Neuronal stem cell (in vitro differentiated cells): ENCODE measurements around the gene SND1.

Source experiments
- DNase-seq: peaks from one replicate; pipeline ENCODE4 v3.0.0-alpha.2; 2013; ENCODE audit warnings: low spot score
- H2AFZ ChIP-seq: one replicate; pipeline ENCODE4 v1.6.1; 2013; ENCODE audit warnings: mild to moderate bottlenecking, low read length, inconsistent platforms
- H2AK5ac ChIP-seq: 2 replicates; pipeline ENCODE4 v1.6.1; 2013; ENCODE audit warnings: low read depth, mild to moderate bottlenecking, inconsistent platforms, low read length, moderate library complexity, mixed read lengths
- H2BK120ac ChIP-seq: 2 replicates; pipeline ENCODE4 v1.6.1; 2013; ENCODE audit warnings: low read depth, mild to moderate bottlenecking, inconsistent platforms, low read length, moderate library complexity, mixed read lengths
- H2BK12ac ChIP-seq: one replicate; pipeline ENCODE4 v1.6.1; 2013; ENCODE audit warnings: low read length, inconsistent platforms
- H2BK15ac ChIP-seq: 2 replicates; pipeline ENCODE4 v1.6.1; 2013; ENCODE audit warnings: mild to moderate bottlenecking, low read length, inconsistent platforms, mixed read lengths
- H2BK5ac ChIP-seq: one replicate; pipeline ENCODE4 v1.6.1; 2013; ENCODE audit warnings: inconsistent platforms, mild to moderate bottlenecking, low read length, moderate library complexity
- H3K14ac ChIP-seq: one replicate; pipeline ENCODE4 v1.6.1; 2013; ENCODE audit warnings: low read length, inconsistent platforms
- H3K18ac ChIP-seq: 2 replicates; pipeline ENCODE4 v1.6.1; 2013; ENCODE audit warnings: low read length, inconsistent platforms
- H3K23ac ChIP-seq: 2 replicates; pipeline ENCODE4 v1.6.1; 2013; ENCODE audit warnings: low read depth, mild to moderate bottlenecking, mixed read lengths, low read length, inconsistent platforms; ENCODE audit not compliant: poor library complexity
- H3K27ac ChIP-seq: replicated peaks from 3 replicates; pipeline ENCODE4 v1.5.1; 2013; ENCODE audit warnings: low read length, inconsistent platforms
- H3K27me3 ChIP-seq, 3 experiments: 2 replicates each; pipeline ENCODE4 v1.6.1; 2013; ENCODE audit warnings: low read length in 3 of 3, mild to moderate bottlenecking in 2 of 3, inconsistent platforms in 1 of 3, low read depth in 1 of 3, mixed read lengths in 1 of 3, moderate library complexity in 1 of 3; ENCODE audit not compliant: control insufficient read depth in 3 of 3, insufficient read depth in 3 of 3
- H3K36me3 ChIP-seq, 2 donors: replicated peaks in 1 of 2; 2 replicates each; pipeline ENCODE4 v1.6.1; 2013; ENCODE audit warnings: low read length in 2 of 2; ENCODE audit not compliant: control insufficient read depth in 2 of 2, insufficient read depth in 2 of 2
- H3K4ac ChIP-seq: 2 replicates; pipeline ENCODE4 v1.6.1; 2013; ENCODE audit warnings: inconsistent platforms, mild to moderate bottlenecking, low read length, moderate library complexity
- H3K4me1 ChIP-seq, 2 donors: 1 replicate in 1 of 2; 2 replicates in 1 of 2; pipeline ENCODE4 v1.6.1; 2013; ENCODE audit warnings: low read length in 2 of 2, low read depth in 1 of 2; ENCODE audit not compliant: control insufficient read depth in 2 of 2, insufficient read depth in 1 of 2
- H3K4me2 ChIP-seq: one replicate; pipeline ENCODE4 v1.6.1; 2013; ENCODE audit warnings: mild to moderate bottlenecking, low read length, inconsistent platforms; ENCODE audit not compliant: insufficient read depth, poor library complexity, severe bottlenecking
- H3K4me3 ChIP-seq, 2 donors: 2 replicates each; pipeline ENCODE4 v1.5.1; 2013; ENCODE audit warnings: low read length in 2 of 2, mild to moderate bottlenecking in 2 of 2, inconsistent platforms in 1 of 2, moderate library complexity in 1 of 2
- H3K79me1 ChIP-seq: one replicate; pipeline ENCODE4 v1.6.1; 2013; ENCODE audit warnings: low read depth, mild to moderate bottlenecking, inconsistent platforms, low read length, moderate library complexity
- H3K9ac ChIP-seq: one replicate; pipeline ENCODE4 v1.6.1; 2013; ENCODE audit warnings: mild to moderate bottlenecking, low read depth, low read length, inconsistent platforms; ENCODE audit not compliant: poor library complexity
- H3K9me3 ChIP-seq, 2 donors: replicated peaks in 1 of 2; 2 replicates each; pipeline versions ENCODE3 to v1.6.1; 2013; ENCODE audit warnings: low read length in 2 of 2, mild to moderate bottlenecking in 2 of 2, inconsistent platforms in 1 of 2, low read depth in 1 of 2, mixed read lengths in 1 of 2, moderate library complexity in 1 of 2; ENCODE audit not compliant: control insufficient read depth in 2 of 2, insufficient read depth in 1 of 2
- H4K8ac ChIP-seq: one replicate; pipeline ENCODE4 v1.6.1; 2013; ENCODE audit warnings: low read depth, mild to moderate bottlenecking, inconsistent platforms, low read length, moderate library complexity
- H4K91ac ChIP-seq: one replicate; pipeline ENCODE4 v1.6.1; 2013; ENCODE audit warnings: low read length, low read depth, mild to moderate bottlenecking, inconsistent platforms; ENCODE audit not compliant: poor library complexity
- WGBS, 2 donors: extraction: QIAGEN DNeasy Blood & Tissue Kit; methylation state at CpG; one replicate each; pipeline ENCODE4 v1.1.7; 2013; ENCODE audit warnings: missing lambda C conversion rate in 2 of 2, mixed read lengths in 1 of 2; ENCODE audit not compliant: insufficient read length in 2 of 2, insufficient replicate concordance in 1 of 2; ENCODE audit errors: extremely low coverage in 2 of 2; 5-methylcytosine and 5-hydroxymethylcytosine counted together

Gene SND1

DNA sequence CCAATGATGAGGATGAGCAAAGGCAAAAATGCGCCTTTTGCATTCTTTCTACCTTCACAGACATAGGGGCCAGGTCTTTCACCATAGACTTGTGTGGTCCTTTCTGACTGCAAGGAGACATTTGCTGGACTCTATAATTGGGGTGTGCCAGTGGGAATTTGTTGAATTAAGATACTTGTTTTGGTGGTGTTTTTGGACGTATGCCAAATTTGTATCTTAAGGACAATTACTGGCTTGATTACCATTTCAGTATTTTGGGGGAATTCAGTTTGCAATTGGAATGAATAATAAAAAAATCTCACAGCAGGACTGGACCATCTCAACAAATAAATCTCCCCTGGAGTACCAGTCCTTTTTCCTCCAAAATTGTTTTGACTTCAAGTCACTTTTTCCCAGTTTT is 47.9 kb downstream of the SND1 start:
- Histone ChIP-seq H4K8ac (no peak overlapping the region), H3K4me3 (no peak overlapping the region), H2BK120ac (no peak overlapping the region), H4K91ac (no peak overlapping the region), H3K14ac (no peak overlapping the region), H2BK12ac (no peak overlapping the region), H3K27ac (no peak overlapping the region), H3K18ac (no peak overlapping the region), H3K9ac (no peak overlapping the region), H2AFZ (no peak overlapping the region), H3K4me1 (no peaks in the 10 kb centered on the region), H3K23ac (no peak overlapping the region), H3K79me1 (no peaks in the 10 kb centered on the region), H3K9me3 (no peaks in the 10 kb centered on the region), H3K27me3 (no peaks in the 10 kb centered on the region), H3K36me3 (peaks cover 21 to 100% of the 10 kb centered on the region in 2 donors), H2BK15ac (no peak overlapping the region), H2AK5ac (no peak overlapping the region), H2BK5ac (no peak overlapping the region), H3K4me2 (no peak overlapping the region), H3K4ac (no peak overlapping the region)
- no peak for DNase-seq
- no CpG with 5 or more reads among the region's 2 CpGs for WGBS, 2 donors

DNA sequence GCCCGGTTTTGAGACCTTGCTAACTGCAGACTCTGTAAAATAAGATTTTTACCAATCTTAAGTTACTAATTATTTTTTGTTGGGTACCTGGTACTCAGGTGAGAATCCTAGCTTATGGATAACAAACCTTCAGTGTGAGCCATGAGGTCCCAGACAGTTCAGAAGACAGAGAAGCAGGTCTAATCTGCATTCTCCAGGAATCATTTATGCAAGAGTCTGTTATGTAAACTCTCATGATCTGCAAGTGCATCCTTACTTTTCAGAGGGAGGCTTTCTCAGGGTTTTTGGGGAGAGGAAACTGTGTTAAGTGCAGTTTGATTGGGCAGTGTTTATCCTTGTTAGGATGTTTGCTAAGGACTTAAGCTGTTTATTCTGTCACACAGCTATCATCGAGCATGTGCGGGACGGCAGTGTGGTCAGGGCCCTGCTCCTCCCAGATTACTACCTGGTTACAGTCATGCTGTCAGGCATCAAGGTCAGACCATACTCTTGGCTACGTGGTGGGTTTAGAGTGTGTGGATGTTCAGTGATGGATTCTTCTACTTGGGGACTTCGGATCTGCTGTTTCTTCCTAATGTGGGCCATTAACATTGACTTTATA is 50.2 kb downstream of the SND1 start:
- Histone ChIP-seq H3K79me1 (no peaks in the 10 kb centered on the region), H3K9ac (no peak overlapping the region), H2BK15ac (no peak overlapping the region), H3K4me2 (no peak overlapping the region), H3K9me3 (no peaks in the 10 kb centered on the region), H2AFZ (no peak overlapping the region), H3K23ac (no peak overlapping the region), H4K8ac (no peak overlapping the region), H3K14ac (no peak overlapping the region), H3K4me3 (no peak overlapping the region), H2BK5ac (no peak overlapping the region), H3K27ac (no peak overlapping the region), H2AK5ac (no peak overlapping the region), H3K4ac (no peak overlapping the region), H3K27me3 (no peaks in the 10 kb centered on the region), H2BK120ac (no peak overlapping the region), H3K18ac (no peak overlapping the region), H3K36me3 (peaks cover 19 to 97% of the 10 kb centered on the region in 2 donors), H4K91ac (no peak overlapping the region), H3K4me1 (no peaks in the 10 kb centered on the region), H2BK12ac (no peak overlapping the region)
- no peak for DNase-seq
- WGBS, 2 donors = no CpG with 5 or more reads among the region's 6 CpGs

DNA sequence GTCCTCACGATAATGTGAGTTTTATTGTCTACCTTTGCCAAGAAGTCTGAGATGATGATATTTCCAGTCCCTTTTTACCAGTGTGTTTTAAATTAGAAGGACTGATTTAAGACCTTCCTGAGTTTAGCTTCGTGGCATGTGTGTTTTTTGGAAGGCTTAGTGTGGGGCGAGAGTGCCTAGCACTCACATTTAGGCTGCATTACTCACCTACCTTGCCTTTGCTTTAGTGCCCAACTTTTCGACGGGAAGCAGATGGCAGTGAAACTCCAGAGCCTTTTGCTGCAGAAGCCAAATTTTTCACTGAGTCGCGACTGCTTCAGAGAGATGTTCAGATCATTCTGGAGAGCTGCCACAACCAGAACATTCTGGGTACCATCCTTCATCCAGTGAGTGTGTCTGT is 50.9 kb downstream of the SND1 start:
- no peak overlapping the region for H2AK5ac ChIP-seq
- no peak overlapping the region for H3K9ac ChIP-seq
- H3K36me3 ChIP-seq = peaks cover 22 to 97% of the 10 kb centered on the region in 2 donors
- H3K18ac ChIP-seq = no peak overlapping the region
- H2AFZ ChIP-seq = no peak overlapping the region
- H4K8ac ChIP-seq = no peak overlapping the region
- H3K4me1 ChIP-seq = no peaks in the 10 kb centered on the region
- WGBS, 2 donors = no CpG with 5 or more reads among the region's 7 CpGs
- no peak overlapping the region for H3K4ac ChIP-seq
- no peak overlapping the region for H3K4me3 ChIP-seq
- no peaks in the 10 kb centered on the region for H3K27me3 ChIP-seq
- no peak overlapping the region for H3K27ac ChIP-seq
- no peak overlapping the region for H2BK15ac ChIP-seq
- DNase-seq = no peak
- no peaks in the 10 kb centered on the region for H3K79me1 ChIP-seq
- H2BK120ac ChIP-seq = no peak overlapping the region
- no peak overlapping the region for H3K4me2 ChIP-seq
- no peaks in the 10 kb centered on the region for H3K9me3 ChIP-seq
- H4K91ac ChIP-seq = no peak overlapping the region
- H2BK12ac ChIP-seq = no peak overlapping the region
- no peak overlapping the region for H3K23ac ChIP-seq
- no peak overlapping the region for H2BK5ac ChIP-seq
- H3K14ac ChIP-seq = no peak overlapping the region

DNA sequence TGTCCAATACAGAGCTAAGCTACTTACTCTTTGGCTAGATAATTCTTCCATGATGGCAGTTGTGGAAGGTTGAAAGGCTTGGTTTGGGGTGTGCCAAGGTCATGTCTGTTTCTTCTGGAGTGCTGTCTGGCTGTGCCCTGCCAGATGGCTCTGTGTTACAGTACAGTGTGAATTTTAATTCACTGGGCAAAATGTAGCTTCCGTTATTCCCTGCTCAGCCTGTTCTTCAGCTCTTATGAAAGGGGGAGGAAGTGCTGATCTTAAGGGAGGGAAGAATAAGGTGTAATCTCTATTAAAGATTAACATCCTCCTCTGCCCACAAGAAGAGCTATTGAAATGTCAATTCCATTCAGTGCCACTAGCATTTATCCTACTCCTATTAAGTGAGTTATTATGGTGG is 52.2 kb downstream of the SND1 start:
- no peak overlapping the region for H2BK15ac ChIP-seq
- H3K79me1 ChIP-seq = no peaks in the 10 kb centered on the region
- no peak overlapping the region for H3K9ac ChIP-seq
- H3K27me3 ChIP-seq = no peaks in the 10 kb centered on the region
- no peaks in the 10 kb centered on the region for H3K4me1 ChIP-seq
- no peak overlapping the region for H3K4ac ChIP-seq
- no peak overlapping the region for H2BK12ac ChIP-seq
- no peak overlapping the region for H2AK5ac ChIP-seq
- DNase-seq = no peak
- H3K4me3 ChIP-seq = no peak overlapping the region
- H4K91ac ChIP-seq = no peak overlapping the region
- no peak overlapping the region for H4K8ac ChIP-seq
- H2BK120ac ChIP-seq = no peak overlapping the region
- H2BK5ac ChIP-seq = no peak overlapping the region
- H3K18ac ChIP-seq = no peak overlapping the region
- no peak overlapping the region for H2AFZ ChIP-seq
- no CpG with 5 or more reads among the region's 1 CpG for WGBS, 2 donors
- no peak overlapping the region for H3K4me2 ChIP-seq
- H3K27ac ChIP-seq = no peak overlapping the region
- H3K23ac ChIP-seq = no peak overlapping the region
- peaks cover 22 to 95% of the 10 kb centered on the region in 2 donors for H3K36me3 ChIP-seq
- no peaks in the 10 kb centered on the region for H3K9me3 ChIP-seq
- no peak overlapping the region for H3K14ac ChIP-seq
